B cell (primary cell): ENCODE data around the gene GIGYF2. TPM values are rescaled to one million over a fixed set of nuclear protein-coding genes. Genes with fewer than 3 reads are reported as not detected.

Experiments
- ATAC-seq: fragments of 200-7000 bp; cut with Tn5 transposase; one replicate; pipeline ENCODE4 v1.10.0; 2021; ENCODE audit warnings: low read depth, mild to moderate bottlenecking, moderate number of reproducible peaks, moderate library complexity
- CTCF ChIA-PET: fragments of 350-600 bp; sonication (Branson Sonifier 250); formaldehyde crosslinking; loops from one replicate; lab custom pipeline; 2021; ENCODE audit warnings: antibody characterized with exemption, inconsistent platforms; lab: Charles Lee
- POLR2A ChIA-PET: fragments of 350-600 bp; sonication (Branson Sonifier 250); formaldehyde crosslinking; loops from one replicate; lab custom pipeline; 2021; ENCODE audit warnings: antibody characterized with exemption; lab: Charles Lee
- DNase-seq: peaks from one replicate; pipeline ENCODE4 v3.0.0; 2013
- H2AFZ ChIP-seq: 2 replicates; pipeline ENCODE4 v1.6.1; 2012; ENCODE audit warnings: mild to moderate bottlenecking, low read depth, low read length; ENCODE audit not compliant: insufficient read depth, poor library complexity, severe bottlenecking
- H3K27ac ChIP-seq, 2 donors: 1 replicate in 1 of 2; 2 replicates in 1 of 2; pipeline ENCODE4 v1.5.1; 2012 to 2013; ENCODE audit warnings: low read length in 2 of 2, mild to moderate bottlenecking in 2 of 2, moderate library complexity in 1 of 2
- H3K27me3 ChIP-seq, 4 experiments: fragments of 200-600 bp in 1 of 4; sonication (generic) in 1 of 4; replicated peaks in 1 of 4; 1 replicate in 2 of 4; 2 replicates in 2 of 4; pipeline versions ENCODE4 v1.6.1 to v1.7.0; 2013 to 2016; ENCODE audit warnings: low read length in 3 of 4, mild to moderate bottlenecking in 2 of 4, mixed read lengths in 1 of 4, moderate library complexity in 1 of 4; ENCODE audit not compliant: insufficient read depth in 4 of 4, control insufficient read depth in 3 of 4; ENCODE audit errors: control extremely low read depth in 1 of 4
- H3K36me3 ChIP-seq, 2 experiments: replicated peaks in 1 of 2; 1 replicate in 1 of 2; 2 replicates in 1 of 2; pipeline versions ENCODE4 v1.6.1 to v1.7.1; 2013; ENCODE audit warnings: low read length in 1 of 2; ENCODE audit not compliant: insufficient read depth in 2 of 2, control insufficient read depth in 1 of 2; ENCODE audit errors: control extremely low read depth in 1 of 2, extremely low read depth in 1 of 2
- H3K4me1 ChIP-seq, 2 donors: fragments of 200-600 bp in 1 of 2; sonication (generic) in 1 of 2; 1 replicate in 1 of 2; 2 replicates in 1 of 2; pipeline versions ENCODE4 v1.5.1 to v1.6.1; 2013 to 2017; ENCODE audit warnings: low read length in 2 of 2; ENCODE audit not compliant: control insufficient read depth in 2 of 2, insufficient read depth in 2 of 2
- H3K4me2 ChIP-seq: replicated peaks from 2 replicates; pipeline ENCODE3; 2012; ENCODE audit warnings: mild to moderate bottlenecking, low read depth, low read length; ENCODE audit not compliant: poor library complexity, severe bottlenecking
- H3K4me3 ChIP-seq, 5 experiments: fragments of 200-600 bp in 1 of 5; sonication (generic) in 1 of 5; 1 replicate in 3 of 5; 2 replicates in 2 of 5; pipeline versions ENCODE4 v1.5.1 to v1.7.0; 2011 to 2016; ENCODE audit warnings: low read length in 4 of 5, mild to moderate bottlenecking in 4 of 5, low read depth in 2 of 5, control low read depth in 1 of 5, moderate library complexity in 1 of 5; ENCODE audit not compliant: insufficient read depth in 1 of 5; ENCODE audit errors: control extremely low read depth in 1 of 5, extremely low read depth in 1 of 5
- H3K79me2 ChIP-seq: fragments of 200-600 bp; sonication (generic); one replicate; pipeline ENCODE4 v1.6.0; 2016; ENCODE audit warnings: low read length; ENCODE audit not compliant: control insufficient read depth, insufficient read depth
- H3K9ac ChIP-seq: fragments of 200-600 bp; sonication (generic); 2 replicates; pipeline ENCODE4 v1.6.1; 2017; ENCODE audit warnings: mild to moderate bottlenecking, low read length, moderate library complexity
- H3K9me3 ChIP-seq, 3 donors: one replicate each; pipeline versions ENCODE4 v1.6.1 to v1.7.1; 2013; ENCODE audit warnings: low read length in 2 of 3; ENCODE audit not compliant: control insufficient read depth in 2 of 3, insufficient read depth in 1 of 3; ENCODE audit errors: control extremely low read depth in 1 of 3
- H4K20me1 ChIP-seq: 2 replicates; pipeline ENCODE4 v1.6.0; 2012; ENCODE audit warnings: mild to moderate bottlenecking, low read length; ENCODE audit not compliant: insufficient read depth, control insufficient read depth, poor library complexity, severe bottlenecking
- H3K27ac Mint-ChIP-seq: one replicate; pipeline ENCODE4 v1.8.0; 2021; ENCODE audit warnings: mixed read lengths
- H3K27me3 Mint-ChIP-seq: one replicate; pipeline ENCODE4 v1.8.0; 2021; ENCODE audit warnings: mixed read lengths
- H3K4me1 Mint-ChIP-seq: one replicate; pipeline ENCODE4 v1.8.0; 2021; ENCODE audit warnings: mixed read lengths
- H3K4me3 Mint-ChIP-seq: one replicate; pipeline ENCODE4 v1.8.0; 2021; ENCODE audit warnings: mixed read lengths
- H3K9me3 Mint-ChIP-seq: one replicate; pipeline ENCODE4 v1.8.0; 2022; ENCODE audit warnings: mixed read lengths; ENCODE audit not compliant: insufficient read depth
- CTCF ChIP-seq: fragments of 200-600 bp; IDR thresholded peaks from one replicate; pipeline ENCODE4 v1.8.0; 2022; ENCODE audit warnings: antibody characterized with exemption, mild to moderate bottlenecking
- EZH2 ChIP-seq: IDR thresholded peaks from 2 replicates; pipeline ENCODE4 v1.6.1; 2012; ENCODE audit warnings: borderline replicate concordance, low read depth, mild to moderate bottlenecking, moderate library complexity, low read length; ENCODE audit not compliant: insufficient read depth, poor library complexity, severe bottlenecking
- WGBS: methylation state at CpG from one replicate; pipeline ENCODE4 v1.1.5; 2013; ENCODE audit warnings: missing lambda C conversion rate; ENCODE audit not compliant: insufficient coverage; 5-methylcytosine and 5-hydroxymethylcytosine counted together
- intact Hi-C: fragments of 100-400 bp; cut with micrococcal nuclease; formaldehyde crosslinking; loops from one replicate; pipeline ENCODE4 v1.10.0; 2022
- polyA plus RNA-seq: library from polyadenylated mRNA; depleted of rRNA; stranded (reverse); fragments of >200 nt; gene quantifications from 2 replicates; pipeline ENCODE4 v1.2.3, GENCODE V29; 2012
- total RNA-seq, 2 donors: library from RNA; stranded (reverse); fragments of 120-200 nt in 1 of 2; gene quantifications; 1 replicate in 1 of 2; 2 replicates in 1 of 2; pipeline versions ENCODE4 v1.2.3 to v1.2.4, GENCODE V29; 2013 to 2022

The GIGYF2 gene
- total and polyA plus RNA-seq, 2 donors (not counting 1 experiment from before 2014, with no cell fraction given): 7.2 to 108 TPM

- no peak overlapping the region for H3K27ac Mint-ChIP-seq
- H3K9me3 Mint-ChIP-seq: no peaks in the 10 kb centered on the region
- Histone ChIP-seq H3K36me3 (no peaks in the 10 kb centered on the region), H3K79me2 (no peaks in the 10 kb centered on the region), H2AFZ (no peak overlapping the region), H3K9me3 (no peaks in the 10 kb centered on the region), H3K27me3 (peaks cover 0 to 4% (median 2%) of the 10 kb centered on the region in 4 experiments), H3K4me2 (no peak overlapping the region), H3K27ac (no peak overlapping the region), H3K9ac (no peak overlapping the region), H3K4me1 (peaks cover 0 to under 1% of the 10 kb centered on the region in 2 donors), H3K4me3 (no peak overlapping the region), H4K20me1 (no peaks in the 10 kb centered on the region)
- ChIA-PET POLR2A (no interaction called here), CTCF (no interaction called here)
- TF ChIP-seq CTCF: no peak
- no peak for TF ChIP-seq EZH2
- ATAC-seq: no peak
- peaks cover 2% of the 10 kb centered on the region for H3K4me1 Mint-ChIP-seq
- H3K27me3 Mint-ChIP-seq: peaks cover 10% of the 10 kb centered on the region
- DNase-seq: no peak
- H3K4me3 Mint-ChIP-seq: no peak overlapping the region
- WGBS: 97% methylated on average over 16 of the region's 17 CpGs
- intact Hi-C loops: no loop called here
Observed at GRCh38 chr2:232882085-232882484, 185.0 kb downstream of the GIGYF2 start.

- H3K27ac ChIP-seq: no peak overlapping the region
- POLR2A ChIA-PET: no interaction called here
- H3K79me2 ChIP-seq: no peaks in the 10 kb centered on the region
- no peak overlapping the region for H2AFZ ChIP-seq
- intact Hi-C loops: no loop called here
- H3K27me3 ChIP-seq: no peaks in the 10 kb centered on the region
- no peak overlapping the region for H3K4me2 ChIP-seq
- no peaks in the 10 kb centered on the region for H4K20me1 ChIP-seq
- peaks cover under 1% of the 10 kb centered on the region for H3K4me1 Mint-ChIP-seq
- DNase-seq (no peak), ATAC-seq (no peak)
- H3K4me1 ChIP-seq: no peaks in the 10 kb centered on the region
- TF ChIP-seq CTCF (no peak), EZH2 (no peak)
- 93% methylated on average over 16 of the region's 20 CpGs for WGBS
- no peak overlapping the region for H3K4me3 ChIP-seq
- H3K9me3 Mint-ChIP-seq: no peaks in the 10 kb centered on the region
- CTCF ChIA-PET: no interaction called here
- no peak overlapping the region for H3K9ac ChIP-seq
- H3K27me3 Mint-ChIP-seq: peaks cover 8% of the 10 kb centered on the region
- no peaks in the 10 kb centered on the region for H3K36me3 ChIP-seq
- no peak overlapping the region for H3K27ac Mint-ChIP-seq
- H3K4me3 Mint-ChIP-seq: no peak overlapping the region
- H3K9me3 ChIP-seq: no peaks in the 10 kb centered on the region
Observed at GRCh38 chr2:232882505-232883115, 185.5 kb downstream of the GIGYF2 start.
